HepG2 (cell line): ENCODE measurements around the gene ANKS1A.

Experiments
- ASH2L ChIP-seq: fragments of 300-600, 200-600 bp; sonication (generic); IDR thresholded peaks from 2 replicates; pipeline ENCODE4 v1.7.0; 2017; ENCODE audit warnings: low read depth, mild to moderate bottlenecking, moderate library complexity, mixed read lengths, low read length; ENCODE audit not compliant: insufficient read length
- ERF ChIP-seq: IDR thresholded peaks from 2 replicates; pipeline ENCODE4 v1.6.1; 2018; ENCODE audit warnings: missing biosample characterization, missing genetic modification reagents
- IRF1 ChIP-seq: sonication (generic); formaldehyde crosslinking; IDR thresholded peaks from 2 replicates; pipeline ENCODE4 v1.4.0; 2020; ENCODE audit warnings: low read depth, mild to moderate bottlenecking, missing genetic modification reagents
- POLR2AphosphoS5 ChIP-seq: IDR thresholded peaks from 2 replicates; pipeline ENCODE4 v1.6.1; 2012; ENCODE audit warnings: low read depth, low read length
- TARDBP ChIP-seq: sonication (generic); formaldehyde crosslinking; IDR thresholded peaks from 2 replicates; pipeline ENCODE4 v1.8.0; 2022; ENCODE audit warnings: mild to moderate bottlenecking, missing genetic modification reagents
- TCF12 ChIP-seq, 2 experiments: fragments of 450-650 bp in 1 of 2; sonication (generic) in 1 of 2; formaldehyde crosslinking in 1 of 2; IDR thresholded peaks; 2 replicates each; pipeline versions ENCODE4 v1.6.1 to v1.8.0; 2017 to 2022; ENCODE audit warnings: antibody characterized with exemption in 1 of 2, mild to moderate bottlenecking in 1 of 2, missing genetic modification reagents in 1 of 2, moderate library complexity in 1 of 2
- ZNF7 ChIP-seq: IDR thresholded peaks from 2 replicates; pipeline ENCODE4 v1.6.1; 2016; ENCODE audit warnings: missing biosample characterization, missing genetic modification reagents
- ZNF747 ChIP-seq: sonication (generic); formaldehyde crosslinking; IDR thresholded peaks from 2 replicates; pipeline ENCODE4 v1.8.1; 2023; ENCODE audit warnings: missing genetic modification reagents, mild to moderate bottlenecking, borderline replicate concordance
- ZSCAN5A ChIP-seq: sonication (generic); formaldehyde crosslinking; IDR thresholded peaks from 2 replicates; pipeline ENCODE4 v1.8.0; 2022; ENCODE audit warnings: mild to moderate bottlenecking, missing genetic modification reagents, borderline replicate concordance
- TF ChIP-seq, protein P1 (sequence below): IDR thresholded peaks from 2 replicates; pipeline ENCODE4 v1.6.1; 2016
- TF ChIP-seq, protein P2 (sequence below): sonication (generic); formaldehyde crosslinking; IDR thresholded peaks from 2 replicates; pipeline ENCODE4 v1.5.0; 2020; ENCODE audit warnings: missing genetic modification reagents
- TF ChIP-seq, protein P3 (sequence below), 2 experiments: sonication (generic) in 1 of 2; formaldehyde crosslinking in 1 of 2; IDR thresholded peaks; 2 replicates each; pipeline versions ENCODE4 v1.5.1 to v1.6.1; 2011 to 2020; ENCODE audit warnings: borderline replicate concordance in 1 of 2, low read depth in 1 of 2, low read length in 1 of 2, mild to moderate bottlenecking in 1 of 2, missing genetic modification reagents in 1 of 2, moderate library complexity in 1 of 2

GRCh38 chr6:35051997-35052583, 163.0 kb downstream of the ANKS1A start:
- TF ChIP-seq, protein P1, sequence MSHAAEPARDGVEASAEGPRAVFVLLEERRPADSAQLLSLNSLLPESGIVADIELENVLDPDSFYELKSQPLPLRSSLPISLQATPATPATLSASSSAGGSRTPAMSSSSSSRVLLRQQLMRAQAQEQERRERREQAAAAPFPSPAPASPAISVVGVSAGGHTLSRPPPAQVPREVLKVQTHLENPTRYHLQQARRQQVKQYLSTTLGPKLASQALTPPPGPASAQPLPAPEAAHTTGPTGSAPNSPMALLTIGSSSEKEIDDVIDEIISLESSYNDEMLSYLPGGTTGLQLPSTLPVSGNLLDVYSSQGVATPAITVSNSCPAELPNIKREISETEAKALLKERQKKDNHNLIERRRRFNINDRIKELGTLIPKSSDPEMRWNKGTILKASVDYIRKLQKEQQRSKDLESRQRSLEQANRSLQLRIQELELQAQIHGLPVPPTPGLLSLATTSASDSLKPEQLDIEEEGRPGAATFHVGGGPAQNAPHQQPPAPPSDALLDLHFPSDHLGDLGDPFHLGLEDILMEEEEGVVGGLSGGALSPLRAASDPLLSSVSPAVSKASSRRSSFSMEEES: no peak
- TF ChIP-seq ASH2L (no peak), ZNF747 (CRISPR knock-in tag) (no peak), ZSCAN5A (CRISPR knock-in tag) (no peak), ERF (no peak), IRF1 (CRISPR knock-in tag) (no peak), TARDBP (CRISPR knock-in tag) (no peak), ZNF7 (CRISPR knock-in tag) (no peak), POLR2AphosphoS5 (no peak), TCF12 (IDR thresholded peaks at IDR 0.05) (no peak), TCF12 (CRISPR knock-in tag; IDR thresholded peaks at IDR 0.05) (no peak)
- TF ChIP-seq, protein P2, sequence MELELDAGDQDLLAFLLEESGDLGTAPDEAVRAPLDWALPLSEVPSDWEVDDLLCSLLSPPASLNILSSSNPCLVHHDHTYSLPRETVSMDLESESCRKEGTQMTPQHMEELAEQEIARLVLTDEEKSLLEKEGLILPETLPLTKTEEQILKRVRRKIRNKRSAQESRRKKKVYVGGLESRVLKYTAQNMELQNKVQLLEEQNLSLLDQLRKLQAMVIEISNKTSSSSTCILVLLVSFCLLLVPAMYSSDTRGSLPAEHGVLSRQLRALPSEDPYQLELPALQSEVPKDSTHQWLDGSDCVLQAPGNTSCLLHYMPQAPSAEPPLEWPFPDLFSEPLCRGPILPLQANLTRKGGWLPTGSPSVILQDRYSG (CRISPR knock-in tag): no peak
- TF ChIP-seq, protein P3, sequence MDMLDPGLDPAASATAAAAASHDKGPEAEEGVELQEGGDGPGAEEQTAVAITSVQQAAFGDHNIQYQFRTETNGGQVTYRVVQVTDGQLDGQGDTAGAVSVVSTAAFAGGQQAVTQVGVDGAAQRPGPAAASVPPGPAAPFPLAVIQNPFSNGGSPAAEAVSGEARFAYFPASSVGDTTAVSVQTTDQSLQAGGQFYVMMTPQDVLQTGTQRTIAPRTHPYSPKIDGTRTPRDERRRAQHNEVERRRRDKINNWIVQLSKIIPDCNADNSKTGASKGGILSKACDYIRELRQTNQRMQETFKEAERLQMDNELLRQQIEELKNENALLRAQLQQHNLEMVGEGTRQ (IDR thresholded peaks at IDR 0.05; ENCODE audit: low read depth, low read length): no peak
- TF ChIP-seq, protein P3 (CRISPR knock-in tag; IDR thresholded peaks at IDR 0.05; ENCODE audit: borderline replicate concordance): no peak
